Stomach (tissue), 4 donors: ENCODE measurements around the gene SMOC2.

Experiments used
- POLR2A ChIP-seq, 4 donors: fragments of 450-650 bp; IDR thresholded peaks; one replicate each; pipeline ENCODE4 v1.6.1; 2016; ENCODE audit warnings: antibody characterized with exemption in 4 of 4, control low read depth in 2 of 4, mild to moderate bottlenecking in 1 of 4, moderate library complexity in 1 of 4
- TF ChIP-seq, protein P1 (sequence below), 7 experiments: fragments of 450-650 bp in 4 of 7; fragments of 200-600 bp in 3 of 7; sonication (generic) in 3 of 7; IDR thresholded peaks; one replicate each; pipeline ENCODE4 v1.5.1; 2016 to 2019; ENCODE audit warnings: antibody characterized with exemption in 7 of 7, control low read depth in 2 of 7, mild to moderate bottlenecking in 1 of 7

- TF ChIP-seq, protein P1, sequence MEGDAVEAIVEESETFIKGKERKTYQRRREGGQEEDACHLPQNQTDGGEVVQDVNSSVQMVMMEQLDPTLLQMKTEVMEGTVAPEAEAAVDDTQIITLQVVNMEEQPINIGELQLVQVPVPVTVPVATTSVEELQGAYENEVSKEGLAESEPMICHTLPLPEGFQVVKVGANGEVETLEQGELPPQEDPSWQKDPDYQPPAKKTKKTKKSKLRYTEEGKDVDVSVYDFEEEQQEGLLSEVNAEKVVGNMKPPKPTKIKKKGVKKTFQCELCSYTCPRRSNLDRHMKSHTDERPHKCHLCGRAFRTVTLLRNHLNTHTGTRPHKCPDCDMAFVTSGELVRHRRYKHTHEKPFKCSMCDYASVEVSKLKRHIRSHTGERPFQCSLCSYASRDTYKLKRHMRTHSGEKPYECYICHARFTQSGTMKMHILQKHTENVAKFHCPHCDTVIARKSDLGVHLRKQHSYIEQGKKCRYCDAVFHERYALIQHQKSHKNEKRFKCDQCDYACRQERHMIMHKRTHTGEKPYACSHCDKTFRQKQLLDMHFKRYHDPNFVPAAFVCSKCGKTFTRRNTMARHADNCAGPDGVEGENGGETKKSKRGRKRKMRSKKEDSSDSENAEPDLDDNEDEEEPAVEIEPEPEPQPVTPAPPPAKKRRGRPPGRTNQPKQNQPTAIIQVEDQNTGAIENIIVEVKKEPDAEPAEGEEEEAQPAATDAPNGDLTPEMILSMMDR (IDR thresholded peaks at IDR 0.05), result no peak
- no peak for TF ChIP-seq POLR2A (IDR thresholded peaks at IDR 0.05)
Observed at GRCh38 chr6:168485818-168486217, 44.8 kb downstream of the SMOC2 start.
